ENCODE results near the gene GLT8D1. TPM values are rescaled to one million over a fixed set of nuclear protein-coding genes. Genes with fewer than 3 reads are reported as not detected.
A peak's percentile ranks its signal among the peaks of the same experiment; 100 is the strongest.
"Not testable (repeated sequence)": the region's sequence is repeated elsewhere in the genome, so short reads cannot be mapped to it uniquely, and the experiment has no call there.

The GLT8D1 gene
- total and polyA plus RNA-seq, 4 donors = 96.0 to 114 (median 103) TPM

DNA sequence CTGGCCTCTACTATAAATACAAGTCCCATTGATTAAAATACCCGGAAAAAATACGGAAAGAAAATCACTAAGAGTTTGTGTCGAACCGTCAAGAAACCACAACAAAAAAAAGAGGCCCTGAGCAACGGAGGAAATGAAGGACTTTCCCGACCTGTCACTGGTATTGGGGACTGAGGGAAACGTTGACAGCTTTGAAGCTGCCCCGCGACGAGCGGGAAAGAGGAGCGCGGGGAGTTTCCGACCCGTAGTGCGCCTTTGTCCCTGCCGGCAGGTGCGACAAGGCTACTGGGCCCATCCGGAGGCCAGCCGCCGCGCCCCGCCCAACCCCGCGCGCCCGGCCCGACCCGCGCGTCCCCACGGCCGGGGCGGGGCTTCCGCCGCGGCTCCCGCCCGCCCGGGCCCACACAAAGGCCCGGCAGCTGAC, 20.3 kb downstream of the GLT8D1 start:
- H3K27me3 ChIP-seq (ENCODE audit: control insufficient read depth, insufficient read depth, low read length) = no peaks in the 10 kb centered on the region
- WGBS (ENCODE audit: insufficient coverage) = 0% methylated on average over 37 of the region's 41 CpGs
- no peaks in the 10 kb centered on the region for H3K9me3 ChIP-seq (ENCODE audit: control insufficient read depth, insufficient read depth, low read length)
- peaks cover 17% of the 10 kb centered on the region for H3K36me3 ChIP-seq (ENCODE audit: control insufficient read depth, insufficient read depth, low read length)
- peak overlapping the region; percentile 63 for H3K4me3 ChIP-seq (ENCODE audit: low read depth, low read length)
- peaks cover 9% of the 10 kb centered on the region for H3K4me1 ChIP-seq (ENCODE audit: control insufficient read depth, insufficient read depth, low read length)
- peak overlapping the region; percentile 67 for H3K27ac ChIP-seq (ENCODE audit: low read depth, low read length)
- peak in 5 of 6 donors; percentile 40 to 86 (median 52) for DNase-seq (ENCODE audit: low read depth in 4 of 6, low spot score in 6 of 6)

- Histone ChIP-seq H3K4me1 (ENCODE audit: control insufficient read depth, insufficient read depth, low read length) (peaks cover 9% of the 10 kb centered on the region), H3K27ac (ENCODE audit: low read depth, low read length) (no peak overlapping the region), H3K36me3 (ENCODE audit: control insufficient read depth, insufficient read depth, low read length) (peaks cover 16% of the 10 kb centered on the region), H3K9me3 (ENCODE audit: control insufficient read depth, insufficient read depth, low read length) (no peaks in the 10 kb centered on the region), H3K27me3 (ENCODE audit: control insufficient read depth, insufficient read depth, low read length) (no peaks in the 10 kb centered on the region), H3K4me3 (ENCODE audit: low read depth, low read length) (no peak overlapping the region)
- no CpG with 5 or more reads among the region's 5 CpGs for WGBS (ENCODE audit: insufficient coverage)
- no peak for DNase-seq (ENCODE audit: low read depth in 4 of 6, low spot score in 6 of 6)
Observed at GRCh38 chr3:52684184-52684583, 21.4 kb downstream of the GLT8D1 start.

DNA sequence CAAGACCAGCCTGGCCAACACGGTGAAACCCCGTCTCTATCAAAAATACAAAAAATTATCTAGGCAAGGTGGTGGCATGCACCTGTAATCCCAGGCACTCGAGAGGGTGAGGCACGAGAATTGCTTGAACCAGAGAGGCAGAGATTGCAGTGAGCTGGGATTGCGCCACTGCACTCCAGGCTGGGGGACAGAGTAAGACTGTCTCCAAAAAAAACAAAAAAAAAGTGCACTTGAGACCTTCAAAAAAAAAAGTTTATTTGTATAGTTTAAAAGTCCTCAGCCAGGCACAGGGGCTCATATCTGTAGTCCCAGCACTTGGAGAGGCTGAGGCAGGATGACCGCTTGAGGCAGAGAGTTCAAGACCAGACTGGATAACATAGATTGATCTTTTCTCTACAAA, 22.0 kb downstream of the GLT8D1 start:
- H3K9me3 ChIP-seq (ENCODE audit: control insufficient read depth, insufficient read depth, low read length) = no peaks in the 10 kb centered on the region
- H3K27ac ChIP-seq (ENCODE audit: low read depth, low read length) = no peak overlapping the region
- H3K36me3 ChIP-seq (ENCODE audit: control insufficient read depth, insufficient read depth, low read length) = peaks cover 21% of the 10 kb centered on the region
- H3K4me3 ChIP-seq (ENCODE audit: low read depth, low read length) = no peak overlapping the region
- H3K27me3 ChIP-seq (ENCODE audit: control insufficient read depth, insufficient read depth, low read length) = no peaks in the 10 kb centered on the region
- no peak for DNase-seq (ENCODE audit: low read depth in 4 of 6, low spot score in 6 of 6)
- peaks cover 9% of the 10 kb centered on the region for H3K4me1 ChIP-seq (ENCODE audit: control insufficient read depth, insufficient read depth, low read length)
- WGBS (ENCODE audit: insufficient coverage) = 90% methylated on average over 2 of the region's 6 CpGs

DNA sequence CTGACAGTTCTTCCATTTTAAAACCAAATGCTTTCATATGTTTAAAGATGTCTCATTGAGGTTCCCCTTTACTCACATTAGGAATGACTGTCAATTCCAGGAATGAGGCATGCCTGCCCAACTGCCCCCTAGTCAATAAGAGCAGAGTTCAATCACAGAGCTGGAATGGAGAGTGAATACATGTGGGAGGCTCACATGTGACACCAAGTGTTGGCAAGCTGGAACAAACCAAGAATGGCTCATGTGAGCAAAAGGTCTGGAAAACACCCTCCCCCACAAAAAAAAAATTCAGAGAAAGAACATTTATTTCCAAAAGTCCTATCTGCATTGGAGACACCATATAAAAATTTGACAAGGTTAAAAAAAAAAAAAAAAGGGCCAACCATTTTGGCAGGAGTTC, 23.6 kb downstream of the GLT8D1 start:
- peak in 1 of 6 donors; percentile 40 for DNase-seq (ENCODE audit: low read depth in 4 of 6, low spot score in 6 of 6)
- no peaks in the 10 kb centered on the region for H3K9me3 ChIP-seq (ENCODE audit: control insufficient read depth, insufficient read depth, low read length)
- H3K4me3 ChIP-seq (ENCODE audit: low read depth, low read length) = no peak overlapping the region
- no peaks in the 10 kb centered on the region for H3K27me3 ChIP-seq (ENCODE audit: control insufficient read depth, insufficient read depth, low read length)
- H3K27ac ChIP-seq (ENCODE audit: low read depth, low read length) = no peak overlapping the region
- H3K36me3 ChIP-seq (ENCODE audit: control insufficient read depth, insufficient read depth, low read length) = peaks cover 27% of the 10 kb centered on the region
- H3K4me1 ChIP-seq (ENCODE audit: control insufficient read depth, insufficient read depth, low read length) = peaks cover 9% of the 10 kb centered on the region

DNA sequence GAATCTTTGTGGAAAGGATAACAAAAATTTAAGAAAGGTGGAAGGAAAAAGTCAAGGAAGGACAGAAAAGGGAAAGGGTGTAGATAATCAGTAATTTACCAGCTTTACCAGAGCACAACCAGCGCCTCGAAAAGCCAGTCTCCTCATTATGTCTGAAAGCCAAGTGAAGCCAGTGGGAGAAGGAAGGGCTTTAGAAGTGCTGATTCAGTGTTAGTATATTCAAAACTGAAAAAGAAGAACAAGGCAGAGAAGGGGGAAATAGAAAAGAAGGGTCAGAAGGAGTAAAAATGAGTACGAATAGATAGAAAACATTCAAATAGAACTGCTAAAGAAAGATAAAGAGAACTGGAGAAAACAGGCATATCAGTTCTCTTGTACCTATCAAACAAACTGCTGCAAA, 24.0 kb downstream of the GLT8D1 start:
- Histone ChIP-seq H3K36me3 (ENCODE audit: control insufficient read depth, insufficient read depth, low read length) (peaks cover 27% of the 10 kb centered on the region), H3K4me1 (ENCODE audit: control insufficient read depth, insufficient read depth, low read length) (peaks cover 9% of the 10 kb centered on the region), H3K27ac (ENCODE audit: low read depth, low read length) (no peak overlapping the region), H3K4me3 (ENCODE audit: low read depth, low read length) (no peak overlapping the region), H3K27me3 (ENCODE audit: control insufficient read depth, insufficient read depth, low read length) (no peaks in the 10 kb centered on the region), H3K9me3 (ENCODE audit: control insufficient read depth, insufficient read depth, low read length) (no peaks in the 10 kb centered on the region)
- DNase-seq (ENCODE audit: low read depth in 4 of 6, low spot score in 6 of 6) = no peak
- WGBS (ENCODE audit: insufficient coverage) = no CpG with 5 or more reads among the region's 3 CpGs

GRCh38 chr3:52679811-52680210, 25.8 kb downstream of the GLT8D1 start:
- H3K27ac ChIP-seq (ENCODE audit: low read depth, low read length) = no peak overlapping the region
- no CpG with 5 or more reads among the region's 1 CpG for WGBS (ENCODE audit: insufficient coverage)
- H3K4me3 ChIP-seq (ENCODE audit: low read depth, low read length) = no peak overlapping the region
- peaks cover 9% of the 10 kb centered on the region for H3K4me1 ChIP-seq (ENCODE audit: control insufficient read depth, insufficient read depth, low read length)
- DNase-seq (ENCODE audit: low read depth in 4 of 6, low spot score in 6 of 6) = no peak
- no peaks in the 10 kb centered on the region for H3K27me3 ChIP-seq (ENCODE audit: control insufficient read depth, insufficient read depth, low read length)
- peaks cover 29% of the 10 kb centered on the region for H3K36me3 ChIP-seq (ENCODE audit: control insufficient read depth, insufficient read depth, low read length)
- no peaks in the 10 kb centered on the region for H3K9me3 ChIP-seq (ENCODE audit: control insufficient read depth, insufficient read depth, low read length)

DNA sequence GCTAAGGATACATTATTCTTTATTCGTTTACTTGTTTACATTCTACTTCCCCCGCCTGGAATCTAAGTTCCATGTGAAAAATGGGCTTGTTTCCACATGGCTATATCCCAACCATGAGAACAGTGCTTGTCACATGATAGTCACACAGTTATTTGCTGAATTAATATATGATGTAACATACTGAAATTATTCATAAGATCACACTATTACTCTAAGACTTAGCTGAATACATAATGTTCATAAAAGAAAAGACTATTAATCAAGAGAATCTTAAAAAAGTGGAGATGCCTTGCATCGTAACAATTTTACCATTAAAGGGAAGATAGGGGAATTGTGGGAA, 26.4 kb downstream of the GLT8D1 start:
- Histone ChIP-seq H3K27ac (ENCODE audit: low read depth, low read length) (no peak overlapping the region), H3K4me3 (ENCODE audit: low read depth, low read length) (no peak overlapping the region), H3K36me3 (ENCODE audit: control insufficient read depth, insufficient read depth, low read length) (peaks cover 33% of the 10 kb centered on the region), H3K9me3 (ENCODE audit: control insufficient read depth, insufficient read depth, low read length) (no peaks in the 10 kb centered on the region), H3K27me3 (ENCODE audit: control insufficient read depth, insufficient read depth, low read length) (no peaks in the 10 kb centered on the region), H3K4me1 (ENCODE audit: control insufficient read depth, insufficient read depth, low read length) (peaks cover 9% of the 10 kb centered on the region)
- 83% methylated on average over 2 of the region's 3 CpGs for whole genome bisulfite sequencing (ENCODE audit: insufficient coverage)
- no peak for DNase-seq (ENCODE audit: low read depth in 4 of 6, low spot score in 6 of 6)

DNA sequence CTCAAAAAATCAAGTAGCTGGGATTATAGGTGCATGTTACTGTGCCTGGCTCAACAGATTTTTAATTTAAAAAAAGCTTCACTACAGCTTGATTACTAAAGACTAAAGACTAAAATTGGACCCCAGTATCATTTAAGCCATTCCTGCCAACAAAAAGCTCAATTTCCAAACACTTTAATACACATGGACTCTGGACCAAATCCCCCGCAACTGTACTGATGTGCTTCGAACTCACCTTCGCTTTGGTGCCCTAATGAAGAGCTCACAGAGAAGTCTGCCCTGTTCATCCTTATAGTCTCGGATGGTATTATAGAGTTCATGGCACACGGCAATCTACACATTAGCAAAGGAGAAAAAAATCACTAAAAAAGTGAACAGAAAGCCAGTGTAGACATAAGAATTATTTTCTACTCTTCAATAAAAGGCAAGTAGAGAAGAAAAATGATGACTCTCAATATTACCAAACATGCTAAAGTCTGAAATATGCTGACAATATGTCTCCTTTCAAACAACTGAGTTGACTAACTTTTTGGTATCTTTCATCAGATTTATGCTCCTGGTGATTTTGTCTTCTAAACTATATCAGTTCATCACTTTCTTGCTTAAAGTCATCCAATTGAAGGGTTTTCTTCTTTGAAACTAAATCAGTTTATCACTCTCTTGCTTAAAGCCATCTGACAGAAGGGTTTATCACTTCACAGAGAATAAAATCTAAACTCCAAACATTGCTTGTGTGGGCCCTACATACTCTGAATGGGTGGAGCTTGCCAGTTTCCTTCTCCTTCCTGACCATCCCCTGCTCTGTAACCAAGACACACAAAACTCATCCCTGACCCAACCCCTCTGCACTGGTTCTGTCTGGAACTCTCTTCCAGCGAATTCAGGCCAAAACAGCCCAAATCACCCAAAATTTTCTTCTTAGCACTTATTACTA, 27.1 kb downstream of the GLT8D1 start:
- Histone ChIP-seq H3K27ac (ENCODE audit: low read depth, low read length) (no peak overlapping the region), H3K4me1 (ENCODE audit: control insufficient read depth, insufficient read depth, low read length) (peaks cover 6% of the 10 kb centered on the region), H3K9me3 (ENCODE audit: control insufficient read depth, insufficient read depth, low read length) (no peaks in the 10 kb centered on the region), H3K27me3 (ENCODE audit: control insufficient read depth, insufficient read depth, low read length) (no peaks in the 10 kb centered on the region), H3K36me3 (ENCODE audit: control insufficient read depth, insufficient read depth, low read length) (peaks cover 37% of the 10 kb centered on the region), H3K4me3 (ENCODE audit: low read depth, low read length) (no peak overlapping the region)
- WGBS (ENCODE audit: insufficient coverage) = 97% methylated on average over 4 of the region's 6 CpGs
- no peak for DNase-seq (ENCODE audit: low read depth in 4 of 6, low spot score in 6 of 6)

DNA sequence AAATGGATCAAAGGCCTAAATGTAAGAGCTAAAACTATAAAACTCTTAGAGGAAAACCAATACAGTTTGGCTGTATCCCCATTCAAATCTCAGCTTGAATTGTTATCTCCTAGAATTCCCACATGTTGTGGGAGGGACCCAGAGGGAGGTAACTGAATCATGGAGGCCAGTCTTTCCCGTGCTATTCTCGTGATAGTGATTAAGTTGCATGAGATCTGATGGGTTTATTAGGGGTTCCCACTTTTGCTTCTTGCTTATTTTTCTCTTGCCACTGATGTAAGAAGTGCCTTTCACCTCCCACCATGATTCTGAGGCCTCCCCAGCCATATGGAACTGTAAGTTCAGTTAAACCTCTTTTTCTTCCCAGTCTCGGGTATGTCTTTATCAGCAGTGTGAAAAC, 29.4 kb downstream of the GLT8D1 start:
- not testable (repeated sequence) for H3K27me3 ChIP-seq (ENCODE audit: control insufficient read depth, insufficient read depth, low read length); H3K27ac ChIP-seq (ENCODE audit: low read depth, low read length); H3K9me3 ChIP-seq (ENCODE audit: control insufficient read depth, insufficient read depth, low read length); DNase-seq (ENCODE audit: low read depth in 4 of 6, low spot score in 6 of 6); H3K4me1 ChIP-seq (ENCODE audit: control insufficient read depth, insufficient read depth, low read length); H3K4me3 ChIP-seq (ENCODE audit: low read depth, low read length)
- WGBS (ENCODE audit: insufficient coverage) = no CpG with 5 or more reads among the region's 3 CpGs
- H3K36me3 ChIP-seq (ENCODE audit: control insufficient read depth, insufficient read depth, low read length) = peaks cover 51% of the 10 kb centered on the region

DNA sequence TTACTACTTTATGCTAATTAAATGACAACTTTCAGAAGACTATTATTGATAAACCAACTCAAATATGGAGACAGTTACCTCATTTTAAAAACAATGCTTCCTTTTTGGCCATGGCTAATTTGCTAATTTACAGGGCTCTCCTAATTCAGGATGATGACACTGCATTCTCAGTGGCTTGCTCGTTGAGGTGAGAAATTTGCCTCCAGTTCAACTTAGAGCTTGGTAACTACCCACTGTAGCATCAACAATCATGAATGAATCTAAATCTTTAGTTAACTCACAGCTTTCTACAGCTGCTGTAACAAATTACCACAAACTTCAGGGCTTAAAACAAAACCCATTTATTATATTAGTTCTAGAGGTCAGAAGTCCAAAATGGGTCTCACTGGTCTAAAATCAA, 33.9 kb downstream of the GLT8D1 start:
- DNase-seq (ENCODE audit: low read depth in 4 of 6, low spot score in 6 of 6) = no peak
- Histone ChIP-seq H3K27me3 (ENCODE audit: control insufficient read depth, insufficient read depth, low read length) (no peaks in the 10 kb centered on the region), H3K4me1 (ENCODE audit: control insufficient read depth, insufficient read depth, low read length) (no peaks in the 10 kb centered on the region), H3K9me3 (ENCODE audit: control insufficient read depth, insufficient read depth, low read length) (no peaks in the 10 kb centered on the region), H3K4me3 (ENCODE audit: low read depth, low read length) (no peak overlapping the region), H3K36me3 (ENCODE audit: control insufficient read depth, insufficient read depth, low read length) (peaks cover 33% of the 10 kb centered on the region), H3K27ac (ENCODE audit: low read depth, low read length) (no peak overlapping the region)
- 100% methylated on average over 1 of the region's 1 CpG for WGBS (ENCODE audit: insufficient coverage)
